ENCODE data around the gene MT1E.

DNA sequence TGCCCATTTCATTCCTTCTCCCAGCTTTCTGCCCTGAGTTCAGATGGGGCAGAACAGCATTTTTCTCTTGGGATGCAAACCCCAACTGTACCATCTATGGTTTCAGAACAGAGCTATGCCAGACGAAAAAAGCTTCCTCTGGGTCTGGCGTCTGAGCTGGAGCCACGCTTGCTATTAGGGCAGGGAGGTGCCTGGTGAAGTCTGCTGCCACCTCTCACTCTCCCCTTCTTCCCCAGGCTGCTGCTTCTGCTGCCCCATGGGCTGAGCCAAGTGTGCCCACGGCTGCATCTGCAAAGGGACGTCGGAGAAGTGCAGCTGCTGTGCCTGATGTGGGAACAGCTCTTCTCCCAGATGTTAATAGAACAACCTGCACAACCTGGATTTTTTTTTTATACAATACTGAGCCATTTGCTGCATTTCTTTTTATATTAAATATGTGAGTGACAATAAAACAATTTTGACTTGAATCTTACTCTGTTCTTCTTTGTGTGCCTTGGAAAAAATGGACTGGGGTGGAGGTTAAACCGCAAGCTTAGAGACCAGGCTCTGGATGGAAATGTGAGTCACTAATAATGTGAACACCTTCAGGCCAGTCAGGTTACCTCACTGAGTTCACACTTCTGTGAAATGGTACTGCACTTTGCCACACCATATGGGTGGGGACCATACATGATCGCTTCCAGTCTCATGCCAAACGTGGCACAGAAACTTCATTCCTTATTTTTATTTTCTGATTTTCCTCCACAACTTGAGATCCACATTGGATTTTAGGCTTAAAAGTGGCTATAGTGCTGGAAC, 11.2 kb downstream of the MT1E start:
- TF ChIP-seq CTCF (IDR thresholded peaks at IDR 0.05; ENCODE audit: low read length) (no peak), EZH2 (optimal IDR thresholded peaks at IDR 0.05; ENCODE audit: low read depth, low read length) (no peak)
